OCI-LY3 (cell line): ENCODE data around the gene UBE3D.

Experiments
- H2AFZ ChIP-seq: fragments of 200-600, 300-600 bp; shearing (Covaris generic); 2 replicates; pipeline ENCODE4 v1.6.0; 2014; ENCODE audit warnings: antibody characterized with exemption, low read depth, low read length
- H3K27ac ChIP-seq: fragments of 200-600, 300-600 bp; sonication (generic); 2 replicates; pipeline ENCODE4 v1.5.1; 2014; ENCODE audit warnings: mild to moderate bottlenecking, low read length, moderate library complexity, mixed read lengths
- H3K27me3 ChIP-seq: fragments of 200-600, 300-600 bp; sonication (generic); 2 replicates; pipeline ENCODE4 v1.6.1; 2014; ENCODE audit warnings: low read depth, low read length, mixed read lengths
- H3K36me3 ChIP-seq: fragments of 200-600, 300-600 bp; sonication (generic); replicated peaks from 2 replicates; pipeline ENCODE3; 2014; ENCODE audit warnings: low read depth, low read length, mixed read lengths
- H3K4me1 ChIP-seq: fragments of 300-600, 200-600 bp; sonication (generic); 2 replicates; pipeline ENCODE4 v1.6.1; 2014; ENCODE audit warnings: low read length, mixed read lengths
- H3K4me2 ChIP-seq: fragments of 200-600, 300-600 bp; sonication (generic); 2 replicates; pipeline ENCODE4 v1.6.1; 2014; ENCODE audit warnings: low read length, mixed read lengths
- H3K4me3 ChIP-seq: fragments of 300-600, 200-600 bp; sonication (generic); 2 replicates; pipeline ENCODE4 v1.5.1; 2014; ENCODE audit warnings: antibody characterized with exemption, mild to moderate bottlenecking, low read length, moderate library complexity
- H3K79me2 ChIP-seq: fragments of 300-600, 200-600 bp; shearing (Covaris generic); 2 replicates; pipeline ENCODE4 v1.6.1; 2014; ENCODE audit warnings: mild to moderate bottlenecking, low read length, mixed read lengths
- H3K9ac ChIP-seq: fragments of 300-600, 200-600 bp; shearing (Covaris generic); 2 replicates; pipeline ENCODE4 v1.6.0; 2014; ENCODE audit warnings: mild to moderate bottlenecking, low read length, moderate library complexity
- H3K9me3 ChIP-seq: fragments of 200-600, 300-600 bp; shearing (Covaris generic); 2 replicates; pipeline ENCODE4 v1.6.1; 2014; ENCODE audit warnings: low read length, mixed read lengths; ENCODE audit not compliant: insufficient read depth
- H4K20me1 ChIP-seq: fragments of 200-600, 300-600 bp; sonication (generic); 2 replicates; pipeline ENCODE4 v1.6.1; 2016; ENCODE audit warnings: low read length, mixed read lengths; ENCODE audit not compliant: insufficient read depth
- CTCF ChIP-seq: fragments of 200-600, 300-600 bp; sonication (generic); IDR thresholded peaks from 2 replicates; pipeline ENCODE4 v1.5.1; 2014; ENCODE audit warnings: antibody characterized with exemption, low read length, low read depth
- EZH2phosphoT487 ChIP-seq: fragments of 200-600 bp; shearing (Covaris generic); IDR thresholded peaks from 2 replicates; pipeline ENCODE4 v1.6.1; 2018; ENCODE audit warnings: antibody characterized with exemption, mixed run types, low read depth

UBE3D gene

GRCh38 chr6:82970839-82971238 is 94.8 kb downstream of the UBE3D start:
- no peaks in the 10 kb centered on the region for H3K9me3 ChIP-seq
- TF ChIP-seq EZH2phosphoT487 (no peak), CTCF (no peak)

DNA sequence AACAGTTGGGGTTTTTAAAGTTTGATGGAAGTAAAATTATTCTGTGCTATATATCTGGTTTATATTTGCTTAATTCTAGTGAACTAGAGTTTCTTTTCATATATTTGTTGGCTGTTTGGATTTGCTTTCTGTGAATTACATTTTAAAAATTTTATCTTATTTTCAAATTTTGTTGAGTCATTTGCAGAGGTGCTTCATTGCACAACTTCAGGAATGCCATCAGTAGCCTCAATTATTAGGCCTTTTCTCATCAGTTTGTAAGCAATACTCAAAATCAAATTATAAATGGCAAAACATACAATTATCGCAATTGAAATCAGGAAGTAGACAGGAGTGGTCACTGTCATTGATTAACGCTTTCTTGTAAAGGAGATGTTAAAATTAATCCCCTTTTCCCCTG is 96.9 kb downstream of the UBE3D start:
- H3K36me3 ChIP-seq = no peaks in the 10 kb centered on the region
- H3K9me3 ChIP-seq = no peaks in the 10 kb centered on the region
- H3K4me2 ChIP-seq = no peak overlapping the region
- no peak overlapping the region for H3K9ac ChIP-seq
- 0 out of 2 replicates have a peak, but pooled peaks cover 3% of the 10 kb centered on the region for H3K4me1 ChIP-seq
- H3K79me2 ChIP-seq = no peaks in the 10 kb centered on the region
- no peak overlapping the region for H2AFZ ChIP-seq
- H3K4me3 ChIP-seq = no peak overlapping the region
- H4K20me1 ChIP-seq = no peaks in the 10 kb centered on the region
- H3K27me3 ChIP-seq = no peaks in the 10 kb centered on the region
- TF ChIP-seq CTCF = no peak
- TF ChIP-seq EZH2phosphoT487 = no peak
- H3K27ac ChIP-seq = no peak overlapping the region

More at GRCh38 chr6:82970839-82971238, 94.8 kb downstream of the UBE3D start:
- no peak overlapping the region for H3K4me3 ChIP-seq
- no peak overlapping the region for H3K9ac ChIP-seq
- H3K36me3 ChIP-seq = no peaks in the 10 kb centered on the region
- no peak overlapping the region for H3K4me2 ChIP-seq
- no peak overlapping the region for H3K27ac ChIP-seq
- H3K27me3 ChIP-seq = no peaks in the 10 kb centered on the region
- H3K4me1 ChIP-seq = 0 out of 2 replicates have a peak, but pooled peaks cover 3% of the 10 kb centered on the region
- H2AFZ ChIP-seq = no peak overlapping the region
- H3K79me2 ChIP-seq = no peaks in the 10 kb centered on the region
- no peaks in the 10 kb centered on the region for H4K20me1 ChIP-seq

GRCh38 chr6:82963191-82963925 is 102.3 kb downstream of the UBE3D start:
- Histone ChIP-seq H4K20me1 (no peaks in the 10 kb centered on the region), H3K9ac (no peak overlapping the region), H3K4me1 (no peaks in the 10 kb centered on the region), H3K79me2 (no peaks in the 10 kb centered on the region), H3K36me3 (no peaks in the 10 kb centered on the region), H3K4me3 (no peak overlapping the region), H3K4me2 (no peak overlapping the region), H3K9me3 (no peaks in the 10 kb centered on the region), H3K27me3 (no peaks in the 10 kb centered on the region), H2AFZ (no peak overlapping the region), H3K27ac (no peak overlapping the region)
- no peak for TF ChIP-seq CTCF
- TF ChIP-seq EZH2phosphoT487 = no peak

- Histone ChIP-seq H3K9me3 (no peaks in the 10 kb centered on the region), H3K4me2 (no peak overlapping the region)
These were observed 106.2 kb downstream of the UBE3D start for GRCh38 chr6:82959385-82959941.

More at GRCh38 chr6:82959385-82959941, 106.2 kb downstream of the UBE3D start:
- no peak overlapping the region for H2AFZ ChIP-seq
- no peak overlapping the region for H3K27ac ChIP-seq
- no peak overlapping the region for H3K9ac ChIP-seq
- TF ChIP-seq EZH2phosphoT487 (no peak), CTCF (no peak)
- H3K27me3 ChIP-seq = no peaks in the 10 kb centered on the region
- peaks cover 11% of the 10 kb centered on the region for H3K4me1 ChIP-seq
- H3K79me2 ChIP-seq = no peaks in the 10 kb centered on the region
- H4K20me1 ChIP-seq = no peaks in the 10 kb centered on the region
- H3K4me3 ChIP-seq = no peak overlapping the region
- H3K36me3 ChIP-seq = peaks cover 3% of the 10 kb centered on the region
